GM15510 (cell line): ENCODE results near the gene DIP2C.

ENCODE experiments used
- POLR2A ChIP-seq: IDR thresholded peaks from 3 replicates; pipeline ENCODE4 v1.6.1; 2011; ENCODE audit warnings: borderline replicate concordance; ENCODE audit not compliant: insufficient read length; ENCODE audit errors: extremely low read depth

DIP2C gene

DNA sequence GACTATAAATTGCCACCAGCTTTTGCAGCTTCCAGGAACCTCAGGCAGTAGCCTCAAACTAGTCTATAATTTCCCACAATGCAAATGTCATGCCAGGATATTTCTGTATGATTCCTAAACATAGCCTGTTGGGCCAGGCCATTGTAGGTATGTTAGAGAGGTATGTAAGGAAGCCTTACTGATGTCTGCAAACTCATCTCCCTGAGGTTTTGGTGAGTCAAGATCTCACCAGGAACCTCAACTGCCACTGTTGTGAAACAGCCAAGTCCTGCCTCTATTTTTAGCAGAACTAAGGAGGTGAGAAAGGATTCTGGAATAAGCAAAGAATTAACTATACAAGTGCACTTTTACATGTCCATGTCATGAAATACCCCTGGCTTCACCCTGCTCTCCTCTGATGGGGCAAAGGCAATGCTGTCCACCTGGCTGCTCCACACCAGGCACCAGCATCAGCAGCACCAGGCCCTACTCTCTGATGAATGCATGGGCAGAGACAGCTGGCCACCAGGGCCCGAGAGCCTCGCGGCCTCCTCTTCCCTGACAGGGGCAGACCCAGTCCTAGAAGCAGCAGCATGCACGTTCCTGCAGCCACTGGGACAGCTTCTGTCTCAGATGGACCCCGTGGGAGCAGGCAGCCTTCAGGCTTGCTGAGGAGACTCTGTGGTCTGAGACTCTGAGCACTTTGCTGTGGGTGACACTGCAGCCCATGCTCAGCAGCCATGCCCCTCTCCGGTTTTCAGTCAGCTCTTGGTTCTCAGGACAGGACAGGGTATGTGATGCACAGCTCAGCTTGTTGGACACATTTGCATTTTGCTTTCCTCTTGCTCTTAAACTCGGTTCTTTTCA lies 407.0 kb downstream of the DIP2C start:
- no peak for TF ChIP-seq POLR2A

GRCh38 chr10:279655-280054 lies 409.8 kb downstream of the DIP2C start:
- no peak for TF ChIP-seq POLR2A

DNA sequence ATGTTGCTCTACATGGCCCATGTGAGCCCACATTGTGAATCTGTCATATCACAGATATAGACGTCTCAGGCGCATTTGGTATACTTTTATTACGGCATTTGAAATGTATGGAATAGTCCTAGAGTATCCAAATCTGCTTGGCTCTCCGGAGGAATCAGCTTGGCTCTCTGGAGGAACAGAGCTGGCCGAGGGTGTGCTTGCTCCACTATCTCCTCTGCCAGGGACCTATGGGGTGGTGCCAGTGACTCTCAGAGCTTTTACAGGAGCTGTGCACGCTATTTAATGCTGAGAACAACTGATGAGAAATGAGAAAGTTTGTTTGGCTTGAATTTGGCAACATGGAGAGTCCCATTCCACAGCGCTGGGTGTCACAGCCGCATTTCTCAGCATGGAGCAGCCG lies 410.2 kb downstream of the DIP2C start:
- no peak for TF ChIP-seq POLR2A

DNA sequence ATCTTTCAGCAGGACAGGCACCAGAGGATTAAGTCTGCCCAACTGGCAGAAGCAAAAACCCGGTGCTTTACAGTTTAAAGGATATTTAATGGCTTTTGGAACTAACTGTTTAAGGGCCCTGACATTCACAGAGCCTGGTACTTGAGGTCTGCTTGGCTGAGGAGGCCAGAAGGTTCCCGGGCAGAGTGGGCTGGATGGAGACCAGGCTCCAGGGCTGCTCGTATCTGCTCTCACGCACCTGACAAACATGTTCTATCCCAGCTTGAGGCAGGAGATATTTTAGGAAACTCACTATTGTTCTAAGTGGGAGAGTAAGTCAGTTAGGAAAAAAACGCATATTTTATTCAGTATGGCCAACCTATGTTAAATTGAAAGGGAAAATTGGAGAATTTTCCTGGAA lies 410.8 kb downstream of the DIP2C start:
- TF ChIP-seq POLR2A, result no peak

DNA sequence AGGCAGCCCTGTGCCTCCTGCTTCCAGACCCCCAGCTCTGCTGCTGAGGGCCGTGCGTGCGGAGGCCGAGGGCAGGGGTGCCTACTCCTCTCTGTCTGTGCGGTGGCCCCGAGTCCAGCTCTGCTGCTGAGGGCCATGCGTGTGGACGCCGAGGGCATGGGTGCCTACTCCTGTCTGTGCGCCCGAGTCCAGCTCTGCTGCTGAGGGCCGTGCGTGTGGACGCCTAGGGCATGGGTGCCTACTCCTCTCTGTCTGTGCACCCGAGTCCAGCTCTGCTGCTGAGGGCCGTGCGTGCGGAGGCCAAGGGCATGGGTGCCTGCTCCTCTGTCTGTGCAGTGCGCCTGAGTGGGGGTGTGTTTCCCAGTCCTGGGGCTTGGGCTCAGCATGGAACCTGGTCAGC lies 411.5 kb downstream of the DIP2C start:
- no peak for TF ChIP-seq POLR2A

DNA sequence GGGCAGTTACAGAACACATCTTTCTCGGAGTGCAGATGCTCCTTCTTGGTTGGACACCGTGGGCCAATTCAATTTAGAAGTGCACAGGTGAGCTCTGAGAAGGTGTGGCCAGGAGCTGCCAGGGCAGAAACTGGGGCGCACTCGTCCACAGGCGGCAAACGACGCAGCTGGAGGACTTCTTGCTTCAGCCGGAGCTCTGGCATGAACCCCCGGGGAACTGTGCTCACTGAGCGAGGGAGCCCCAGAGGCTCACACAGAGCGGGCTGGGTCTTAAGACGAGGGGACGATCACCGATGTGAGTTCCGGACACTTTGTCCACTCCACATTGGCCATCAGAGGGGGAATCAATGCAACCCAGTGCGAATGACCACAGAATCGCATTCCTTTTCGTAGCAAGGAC lies 413.8 kb downstream of the DIP2C start:
- no peak for TF ChIP-seq POLR2A

- TF ChIP-seq POLR2A, result no peak
Observed at GRCh38 chr10:274866-275265, 414.6 kb downstream of the DIP2C start.

- no peak for TF ChIP-seq POLR2A
Observed at GRCh38 chr10:273088-273487, 416.4 kb downstream of the DIP2C start.

DNA sequence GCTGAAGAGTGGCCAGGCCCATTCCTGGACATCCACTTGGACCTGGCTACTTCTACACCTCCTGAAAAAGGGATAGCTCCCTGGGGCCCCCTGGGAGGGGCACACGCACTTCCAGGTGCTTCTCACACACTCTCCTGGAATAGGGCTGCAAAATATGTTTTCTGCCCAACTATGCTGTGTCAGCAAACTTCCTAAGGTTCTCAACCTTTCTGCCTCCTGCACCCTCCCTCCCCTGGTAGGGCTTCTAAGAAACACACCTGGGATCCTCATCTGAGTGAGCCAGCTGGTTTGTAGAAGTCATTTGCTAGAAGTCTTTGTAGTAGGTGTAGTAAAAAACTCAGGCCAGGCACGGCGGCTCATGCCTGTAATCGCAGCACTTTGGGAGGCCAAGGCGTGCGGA lies 417.7 kb downstream of the DIP2C start:
- no peak for TF ChIP-seq POLR2A

DNA sequence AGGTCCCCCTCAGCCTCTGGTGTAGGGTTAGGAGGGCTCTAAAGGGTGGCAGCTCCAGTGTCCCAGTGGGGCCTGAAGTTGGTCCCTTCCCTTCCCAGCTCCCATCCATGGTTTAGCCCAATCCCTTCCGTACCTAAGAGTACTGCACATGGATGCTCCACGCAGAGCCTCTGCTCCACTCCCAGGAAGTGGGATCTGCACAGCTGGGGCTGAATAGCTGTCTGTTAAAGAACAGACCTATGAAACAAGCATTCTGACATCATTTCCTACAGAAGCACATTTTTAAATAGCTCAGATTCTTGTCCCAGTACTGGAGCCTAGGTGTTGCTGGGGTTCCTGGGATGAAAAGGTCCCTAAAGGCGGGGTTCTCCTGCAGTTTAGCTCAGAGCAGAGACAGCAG lies 418.3 kb downstream of the DIP2C start:
- no peak for TF ChIP-seq POLR2A

- TF ChIP-seq POLR2A, result no peak
Observed at GRCh38 chr10:269440-270074, 419.9 kb downstream of the DIP2C start.

- TF ChIP-seq POLR2A, result no peak
Observed at GRCh38 chr10:267705-268104, 421.8 kb downstream of the DIP2C start.

DNA sequence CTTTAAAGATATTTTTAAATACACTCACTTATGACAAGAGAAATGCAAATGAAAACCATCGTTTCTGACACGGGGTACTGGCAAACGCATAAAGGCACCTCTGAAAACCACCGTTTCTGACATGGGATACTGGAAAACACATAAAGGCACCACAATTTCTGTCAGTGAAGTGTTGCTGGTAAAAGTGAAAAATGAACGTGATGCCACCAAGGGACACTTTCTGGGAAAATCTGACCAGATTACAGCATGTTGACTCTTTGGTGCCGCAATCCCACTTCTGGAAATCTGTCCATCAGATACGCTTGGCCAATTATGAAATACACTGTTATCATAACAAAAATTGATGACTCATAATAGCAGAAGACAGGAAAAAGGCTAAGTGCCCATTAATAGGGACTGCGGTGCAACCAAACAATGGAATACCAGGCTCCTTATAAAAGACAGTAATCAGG lies 422.5 kb downstream of the DIP2C start:
- TF ChIP-seq POLR2A, result no peak

- no peak for TF ChIP-seq POLR2A
Observed at GRCh38 chr10:260819-261429, 428.5 kb downstream of the DIP2C start.

DNA sequence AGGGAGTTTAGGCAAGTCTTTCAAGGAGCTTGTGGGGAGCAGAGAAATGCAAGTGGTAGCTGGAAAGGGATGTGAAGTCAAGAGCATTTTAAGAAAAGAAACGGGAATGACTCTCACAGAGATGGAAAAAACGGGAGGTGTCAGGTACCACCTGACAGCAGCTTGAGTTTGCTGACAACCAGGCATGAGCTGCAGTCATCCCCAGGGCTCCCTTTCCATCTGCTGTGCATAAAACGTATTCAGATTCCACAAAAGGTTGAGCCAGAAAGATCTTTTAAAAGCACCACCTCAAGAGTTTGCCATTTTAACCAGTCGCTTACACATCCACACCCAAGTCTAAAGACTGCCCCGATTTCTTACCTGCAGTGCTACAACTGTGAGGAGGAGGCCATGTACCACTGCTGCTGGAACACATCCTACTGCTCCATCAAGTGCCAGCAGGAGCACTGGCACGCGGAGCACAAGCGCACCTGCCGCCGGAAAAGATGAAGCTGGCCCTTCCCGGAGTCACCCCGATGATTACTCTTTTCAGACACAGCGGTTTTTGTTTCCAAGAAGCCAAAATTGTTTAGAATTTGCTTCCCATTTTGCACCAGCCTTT lies 437.4 kb downstream of the DIP2C start:
- no peak for TF ChIP-seq POLR2A
